Spleen (tissue), 11 donors: ENCODE results near the gene COL1A1. TPM values are rescaled to one million over a fixed set of nuclear protein-coding genes. Genes with fewer than 3 reads are reported as not detected.

Source experiments
- DNase-seq: peaks from one replicate; pipeline ENCODE4 v3.0.0-alpha.2; 2020
- H3K27ac ChIP-seq, 8 donors: fragments of 200-600 bp; sonication (generic) in 7 of 8; 1 replicate in 4 of 8; 2 replicates in 4 of 8; pipeline versions ENCODE4 v1.5.0 to v1.8.0; 2016 to 2021; ENCODE audit warnings: inconsistent platforms in 4 of 8, mild to moderate bottlenecking in 4 of 8, moderate library complexity in 1 of 8
- H3K27me3 ChIP-seq, 7 donors: fragments of 200-600 bp; sonication (generic) in 6 of 7; replicated peaks in 1 of 7; 1 replicate in 4 of 7; 2 replicates in 3 of 7; pipeline versions ENCODE4 v1.5.0 to v1.8.0; 2016 to 2021; ENCODE audit warnings: inconsistent platforms in 3 of 7, mild to moderate bottlenecking in 1 of 7
- H3K36me3 ChIP-seq, 6 donors: fragments of 200-600 bp; sonication (generic) in 5 of 6; 1 replicate in 4 of 6; 2 replicates in 2 of 6; pipeline versions ENCODE4 v1.5.0 to v1.8.0; 2016 to 2021; ENCODE audit warnings: inconsistent platforms in 2 of 6
- H3K4me1 ChIP-seq, 6 donors: fragments of 200-600 bp; sonication (generic) in 5 of 6; 1 replicate in 3 of 6; 2 replicates in 3 of 6; pipeline versions ENCODE4 v1.5.0 to v1.8.0; 2016 to 2021; ENCODE audit warnings: inconsistent platforms in 3 of 6
- H3K4me3 ChIP-seq, 8 donors: fragments of 200-600 bp; sonication (generic) in 7 of 8; 1 replicate in 4 of 8; 2 replicates in 4 of 8; pipeline versions ENCODE4 v1.5.0 to v1.8.0; 2016 to 2021; ENCODE audit warnings: inconsistent platforms in 4 of 8, mild to moderate bottlenecking in 4 of 8, moderate library complexity in 2 of 8
- H3K9me3 ChIP-seq, 8 donors: fragments of 200-600 bp; sonication (generic) in 7 of 8; 1 replicate in 4 of 8; 2 replicates in 4 of 8; pipeline versions ENCODE4 v1.5.0 to v1.8.0; 2016 to 2021; ENCODE audit warnings: inconsistent platforms in 4 of 8
- CTCF ChIP-seq, 11 experiments: fragments of 200-600 bp in 7 of 11; fragments of 450-650 bp in 4 of 11; sonication (generic) in 4 of 11; IDR thresholded peaks in 8 of 11; conservative IDR thresholded peaks in 3 of 11; 1 replicate in 7 of 11; 2 replicates in 4 of 11; pipeline versions ENCODE4 v1.4.0 to v1.8.0; 2016 to 2021; ENCODE audit warnings: antibody characterized with exemption in 11 of 11, inconsistent platforms in 4 of 11, mild to moderate bottlenecking in 1 of 11
- POLR2A ChIP-seq, 3 donors: fragments of 450-650 bp; IDR thresholded peaks; one replicate each; pipeline ENCODE4 v1.5.1; 2017; ENCODE audit warnings: antibody characterized with exemption in 3 of 3, mild to moderate bottlenecking in 1 of 3
- POLR2AphosphoS5 ChIP-seq, 3 donors: sonication (generic); formaldehyde crosslinking; IDR thresholded peaks; one replicate each; pipeline ENCODE4 v1.5.1; 2017; ENCODE audit warnings: antibody characterized with exemption in 3 of 3
- WGBS, 5 donors: extraction: QIAGEN DNeasy Blood & Tissue Kit in 3 of 5; methylation state at CpG; one replicate each; pipeline versions ENCODE4 v1.1.5 to v1.1.7; 2013 to 2018; 5-methylcytosine and 5-hydroxymethylcytosine counted together
- intact Hi-C: fragments of 100-400 bp; cut with DNase I; formaldehyde crosslinking; loops from one replicate; pipeline ENCODE4 v1.15.0; 2023; ENCODE audit warnings: low total_unique reads
- polyA plus RNA-seq, 3 donors: library from polyadenylated mRNA; stranded (reverse); fragments of 200-250 nt; gene quantifications; one replicate each; pipeline ENCODE4 v1.2.1, GENCODE V29; 2013
- total RNA-seq, 7 donors: library from RNA; depleted of rRNA in 3 of 7; stranded (reverse); fragments of >200 nt in 3 of 7; fragmentation: NEBNext Ultra II Directional in 4 of 7; extraction: Animal tissue kit (Norgen Biotek cat#: 25700) in 4 of 7; gene quantifications; one replicate each; pipeline versions ENCODE4 v1.1.0 to v1.2.1, GENCODE V29; 2016 to 2021
- donor health status: healthy with polysubstance abuse.
- donor health status: DM: no; HTN: no; CAD: no; lungs with moderate emphysema.
- donor health status: DM: no; HTN: no; CAD: no.
- donor health status: Bipolar disorder and iron deficiency.
- donor health status: healthy.
- donor health status: DM: no; HTN: no; CAD: no.
- donor health status: DM: yes; HTN: yes; CAD: no.

The COL1A1 gene
- total and polyA plus RNA-seq, 10 donors, result 7.1 to 458 (median 46.9) TPM

GRCh38 chr17:50191359-50192143, 9.9 kb downstream of the COL1A1 start:
- Histone ChIP-seq H3K4me3 (no peak overlapping the region), H3K4me1 (peaks cover 0 to 12% (median 0%) of the 10 kb centered on the region in 6 donors), H3K27me3 (peaks cover 0 to 5% (median 0%) of the 10 kb centered on the region in 7 donors), H3K27ac (no peak overlapping the region), H3K36me3 (peaks cover 0 to 99% (median 2%) of the 10 kb centered on the region in 6 donors), H3K9me3 (no peaks in the 10 kb centered on the region)
- TF ChIP-seq CTCF (IDR thresholded peaks at IDR 0.05 in 8 of 11, conservative IDR thresholded peaks at IDR 0.05 in 3 of 11) (no peak), POLR2A (IDR thresholded peaks at IDR 0.05) (no peak), POLR2AphosphoS5 (IDR thresholded peaks at IDR 0.05) (no peak)
- DNase-seq, result no peak
- intact Hi-C loops, result no loop called here
- WGBS, 5 donors, result 68 to 83% (median 82%) methylated on average over 15 to 21 of the region's 21 CpGs

- no peak overlapping the region for H3K27ac ChIP-seq
- peaks cover 0 to 5% (median 0%) of the 10 kb centered on the region in 7 donors for H3K27me3 ChIP-seq
- H3K4me3 ChIP-seq, result no peak overlapping the region
- peaks cover 0 to 15% (median under 1%) of the 10 kb centered on the region in 6 donors for H3K4me1 ChIP-seq
- peaks cover 0 to 99% (median 2%) of the 10 kb centered on the region in 6 donors for H3K36me3 ChIP-seq
- WGBS, 5 donors, result 91 to 96% (median 93%) methylated on average over 3 to 8 of the region's 8 CpGs
- DNase-seq, result no peak
- no peaks in the 10 kb centered on the region for H3K9me3 ChIP-seq
- TF ChIP-seq CTCF (IDR thresholded peaks at IDR 0.05 in 8 of 11, conservative IDR thresholded peaks at IDR 0.05 in 3 of 11), result no peak
- TF ChIP-seq POLR2A (IDR thresholded peaks at IDR 0.05), result no peak
- intact Hi-C loops, result no loop called here
These were observed 10.7 kb downstream of the COL1A1 start for GRCh38 chr17:50190603-50191358.

DNA sequence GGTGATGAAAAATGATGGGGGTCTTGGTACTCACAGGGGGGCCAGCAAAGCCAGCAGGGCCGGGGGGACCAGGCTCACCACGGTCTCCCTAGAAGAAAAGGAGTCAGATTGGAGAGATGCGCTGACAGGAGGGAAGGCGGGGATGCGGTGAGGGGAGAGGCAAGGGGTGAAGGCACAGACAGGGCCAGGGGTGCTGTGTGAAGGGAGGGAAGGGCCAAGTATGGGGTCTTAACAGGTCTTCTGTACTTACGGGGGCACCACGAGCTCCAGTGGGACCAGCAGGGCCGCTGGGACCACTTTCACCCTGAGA, 11.2 kb downstream of the COL1A1 start:
- Histone ChIP-seq H3K27ac (no peak overlapping the region), H3K36me3 (peaks cover 0 to 98% (median 1%) of the 10 kb centered on the region in 6 donors), H3K9me3 (no peaks in the 10 kb centered on the region), H3K4me1 (peaks cover 0 to 20% (median 5%) of the 10 kb centered on the region in 6 donors), H3K4me3 (no peak overlapping the region), H3K27me3 (peaks cover 0 to 5% (median 0%) of the 10 kb centered on the region in 7 donors)
- DNase-seq, result no peak
- WGBS, 5 donors, result 82 to 92% (median 90%) methylated on average over 7 to 8 of the region's 8 CpGs
- TF ChIP-seq CTCF (IDR thresholded peaks at IDR 0.05 in 8 of 11, conservative IDR thresholded peaks at IDR 0.05 in 3 of 11), result no peak
- no peak for TF ChIP-seq POLR2A (IDR thresholded peaks at IDR 0.05)
- TF ChIP-seq POLR2AphosphoS5 (IDR thresholded peaks at IDR 0.05), result no peak
- intact Hi-C loops, result no loop called here
